ENCODE results near the gene CIC.

Gene CIC

DNA sequence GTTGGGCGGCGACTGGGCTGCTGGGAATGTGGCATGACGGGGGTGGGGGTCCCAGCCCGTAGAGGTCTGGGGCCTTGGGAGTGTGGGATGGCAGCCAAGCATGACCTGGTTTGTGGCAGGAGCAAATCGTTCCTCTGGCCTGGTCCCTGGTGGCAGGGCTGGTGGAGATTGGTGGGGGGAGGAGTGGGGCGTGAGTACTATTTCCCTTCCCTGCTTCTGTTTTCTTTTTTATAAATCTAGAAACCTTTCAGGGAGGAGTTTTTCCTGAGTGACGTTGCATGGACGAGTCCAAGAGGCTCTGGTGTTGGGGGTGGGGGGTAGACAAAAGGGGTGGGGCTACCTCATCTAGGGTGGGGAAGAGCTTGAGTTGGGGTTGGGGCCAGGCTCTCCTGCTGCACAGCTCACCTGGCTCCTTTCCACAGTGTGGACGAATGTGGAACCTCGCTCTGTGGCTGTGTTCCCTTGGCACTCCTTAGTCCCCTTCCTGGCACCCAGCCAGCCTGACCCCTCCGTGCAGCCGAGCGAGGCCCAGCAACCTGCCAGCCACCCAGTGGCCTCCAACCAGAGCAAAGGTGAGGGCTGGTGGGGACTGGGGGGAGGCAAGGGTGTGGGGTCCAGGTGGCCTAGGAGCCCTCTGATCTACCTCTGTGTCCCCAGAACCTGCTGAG lies 17.4 kb downstream of the CIC start:
- Histone ChIP-seq H3K9me3 (ENCODE audit: low read depth, low read length) (no peaks in the 10 kb centered on the region), H3K4me3 (peak overlapping the region; percentile 78), H3K9ac (ENCODE audit: insufficient read length) (no peak overlapping the region), H3K27ac (peak overlapping the region; percentile 59), H3K36me3 (ENCODE audit: insufficient read depth, low read length) (peaks cover 49% of the 10 kb centered on the region)
- TF ChIP-seq POLR2AphosphoS5 (IDR thresholded peaks at IDR 0.05; ENCODE audit: borderline replicate concordance, low read depth, low read length) (no peak), FOXP2 (optimal IDR thresholded peaks at IDR 0.05; ENCODE audit: control extremely low read depth, extremely low read length, insufficient read depth) (no peak), EZH2 (IDR thresholded peaks at IDR 0.05) (no peak)
- DNase-seq (ENCODE audit: low read depth, low spot score), result no peak

DNA sequence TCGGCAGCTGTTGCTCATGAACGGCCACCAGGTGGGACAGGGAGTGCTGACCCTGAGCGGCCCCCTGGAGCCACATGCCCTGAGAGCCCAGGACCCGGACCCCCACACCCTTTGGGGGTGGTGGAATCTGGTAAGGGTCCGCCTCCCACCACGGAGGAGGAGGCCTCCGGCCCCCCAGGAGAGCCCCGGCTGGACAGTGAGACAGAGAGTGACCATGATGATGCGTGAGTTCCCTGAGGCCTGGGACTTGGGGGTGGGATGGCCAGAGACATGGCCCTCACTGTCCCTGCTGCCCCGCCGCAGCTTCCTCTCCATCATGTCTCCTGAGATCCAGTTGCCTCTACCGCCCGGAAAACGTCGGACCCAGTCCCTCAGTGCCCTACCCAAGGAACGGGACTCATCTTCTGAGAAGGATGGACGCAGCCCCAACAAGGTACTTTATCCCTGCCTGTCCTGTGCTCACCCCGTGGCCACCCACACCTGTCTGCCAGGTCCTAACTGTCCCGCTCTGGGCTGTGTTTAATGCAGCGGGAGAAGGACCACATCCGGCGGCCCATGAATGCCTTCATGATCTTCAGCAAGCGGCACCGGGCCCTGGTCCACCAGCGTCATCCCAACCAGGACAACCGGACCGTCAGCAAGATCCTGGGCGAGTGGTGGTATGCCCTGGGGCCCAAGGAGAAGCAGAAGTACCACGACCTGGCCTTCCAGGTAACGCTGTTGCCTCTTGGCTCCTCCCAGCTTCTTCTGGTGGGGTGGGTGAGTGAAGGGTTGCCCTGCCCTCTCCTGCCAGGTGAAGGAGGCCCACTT lies 18.2 kb downstream of the CIC start:
- H3K9ac ChIP-seq (ENCODE audit: insufficient read length), result no peak overlapping the region
- H3K36me3 ChIP-seq (ENCODE audit: insufficient read depth, low read length), result peaks cover 56% of the 10 kb centered on the region
- TF ChIP-seq EZH2 (IDR thresholded peaks at IDR 0.05), result no peak
- TF ChIP-seq POLR2AphosphoS5 (IDR thresholded peaks at IDR 0.05; ENCODE audit: borderline replicate concordance, low read depth, low read length), result no peak
- TF ChIP-seq FOXP2 (optimal IDR thresholded peaks at IDR 0.05; ENCODE audit: control extremely low read depth, extremely low read length, insufficient read depth), result no peak
- no peaks in the 10 kb centered on the region for H3K9me3 ChIP-seq (ENCODE audit: low read depth, low read length)
- H3K27ac ChIP-seq, result no peak overlapping the region
- H3K4me3 ChIP-seq, result no peak overlapping the region
- DNase-seq (ENCODE audit: low read depth, low spot score), result no peak

DNA sequence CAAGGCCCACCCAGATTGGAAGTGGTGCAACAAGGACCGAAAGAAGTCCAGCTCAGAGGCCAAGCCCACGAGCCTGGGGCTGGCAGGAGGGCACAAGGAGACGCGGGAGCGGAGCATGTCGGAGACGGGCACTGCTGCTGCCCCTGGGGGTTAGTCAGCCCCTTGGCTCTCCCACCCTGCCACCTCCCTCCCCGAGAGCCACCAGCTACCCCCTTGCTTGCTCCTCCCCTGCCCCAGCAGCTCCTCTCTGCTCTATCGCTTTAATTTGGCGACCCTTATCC lies 18.7 kb downstream of the CIC start:
- TF ChIP-seq FOXP2 (optimal IDR thresholded peaks at IDR 0.05; ENCODE audit: control extremely low read depth, extremely low read length, insufficient read depth) (no peak), EZH2 (IDR thresholded peaks at IDR 0.05) (no peak), POLR2AphosphoS5 (IDR thresholded peaks at IDR 0.05; ENCODE audit: borderline replicate concordance, low read depth, low read length) (no peak)
- H3K27ac ChIP-seq, result no peak overlapping the region
- no peak for DNase-seq (ENCODE audit: low read depth, low spot score)
- no peaks in the 10 kb centered on the region for H3K9me3 ChIP-seq (ENCODE audit: low read depth, low read length)
- no peak overlapping the region for H3K9ac ChIP-seq (ENCODE audit: insufficient read length)
- H3K4me3 ChIP-seq, result no peak overlapping the region
- H3K36me3 ChIP-seq (ENCODE audit: insufficient read depth, low read length), result peaks cover 62% of the 10 kb centered on the region

DNA sequence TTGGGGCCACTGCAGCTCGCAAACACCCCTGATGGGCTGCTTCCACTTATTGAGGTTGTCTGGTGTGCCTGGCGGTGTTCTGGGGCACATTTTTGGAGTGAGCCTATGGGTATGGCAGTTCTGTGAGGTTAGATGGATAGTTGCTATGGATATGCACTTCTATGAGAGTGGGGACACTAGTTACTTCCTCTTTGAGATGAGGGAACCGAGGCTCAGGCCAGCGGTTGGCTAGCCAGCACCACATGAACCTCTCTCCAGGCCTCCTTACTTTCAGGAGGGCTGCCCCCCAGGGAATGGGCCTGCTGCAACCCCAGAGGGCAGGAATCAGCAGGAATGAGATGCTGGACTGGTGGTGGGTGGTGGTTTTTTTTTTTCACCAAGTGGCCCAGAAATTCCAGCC lies 19.3 kb downstream of the CIC start:
- Histone ChIP-seq H3K9ac (ENCODE audit: insufficient read length) (no peak overlapping the region), H3K4me3 (no peak overlapping the region), H3K27ac (no peak overlapping the region), H3K36me3 (ENCODE audit: insufficient read depth, low read length) (peaks cover 68% of the 10 kb centered on the region), H3K9me3 (ENCODE audit: low read depth, low read length) (no peaks in the 10 kb centered on the region)
- no peak for DNase-seq (ENCODE audit: low read depth, low spot score)
- TF ChIP-seq POLR2AphosphoS5 (IDR thresholded peaks at IDR 0.05; ENCODE audit: borderline replicate concordance, low read depth, low read length), result no peak
- no peak for TF ChIP-seq EZH2 (IDR thresholded peaks at IDR 0.05)
- TF ChIP-seq FOXP2 (optimal IDR thresholded peaks at IDR 0.05; ENCODE audit: control extremely low read depth, extremely low read length, insufficient read depth), result no peak

DNA sequence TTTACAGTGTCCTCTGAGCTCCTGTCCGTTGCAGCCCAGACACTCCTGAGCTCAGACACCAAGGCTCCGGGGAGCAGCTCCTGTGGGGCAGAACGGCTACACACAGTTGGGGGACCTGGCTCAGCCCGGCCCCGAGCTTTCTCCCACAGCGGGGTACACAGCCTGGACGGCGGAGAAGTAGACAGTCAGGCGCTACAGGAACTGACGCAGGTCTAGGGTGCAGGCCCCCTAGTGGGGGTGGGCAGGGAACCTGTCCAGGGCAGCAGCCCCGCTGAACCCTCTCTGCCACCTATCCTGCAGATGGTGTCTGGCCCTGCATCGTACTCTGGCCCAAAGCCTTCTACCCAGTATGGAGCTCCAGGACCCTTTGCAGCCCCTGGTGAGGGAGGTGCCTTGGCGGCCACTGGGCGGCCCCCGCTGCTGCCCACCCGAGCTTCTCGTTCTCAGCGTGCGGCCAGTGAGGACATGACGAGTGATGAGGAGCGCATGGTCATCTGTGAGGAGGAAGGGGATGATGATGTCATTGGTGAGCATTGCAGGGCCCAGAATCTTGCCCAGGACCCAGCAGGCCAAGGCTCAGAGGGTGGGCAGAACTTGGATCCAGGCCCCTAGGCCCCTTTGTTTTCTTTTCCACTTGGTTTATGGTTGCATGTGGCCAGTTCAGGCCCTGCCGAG lies 20.0 kb downstream of the CIC start:
- TF ChIP-seq POLR2AphosphoS5 (IDR thresholded peaks at IDR 0.05; ENCODE audit: borderline replicate concordance, low read depth, low read length), result no peak
- no peak for TF ChIP-seq EZH2 (IDR thresholded peaks at IDR 0.05)
- no peak for TF ChIP-seq FOXP2 (optimal IDR thresholded peaks at IDR 0.05; ENCODE audit: control extremely low read depth, extremely low read length, insufficient read depth)
- no peak for DNase-seq (ENCODE audit: low read depth, low spot score)
- Histone ChIP-seq H3K9me3 (ENCODE audit: low read depth, low read length) (no peaks in the 10 kb centered on the region), H3K4me3 (no peak overlapping the region), H3K36me3 (ENCODE audit: insufficient read depth, low read length) (peaks cover 74% of the 10 kb centered on the region), H3K9ac (ENCODE audit: insufficient read length) (no peak overlapping the region), H3K27ac (no peak overlapping the region)

DNA sequence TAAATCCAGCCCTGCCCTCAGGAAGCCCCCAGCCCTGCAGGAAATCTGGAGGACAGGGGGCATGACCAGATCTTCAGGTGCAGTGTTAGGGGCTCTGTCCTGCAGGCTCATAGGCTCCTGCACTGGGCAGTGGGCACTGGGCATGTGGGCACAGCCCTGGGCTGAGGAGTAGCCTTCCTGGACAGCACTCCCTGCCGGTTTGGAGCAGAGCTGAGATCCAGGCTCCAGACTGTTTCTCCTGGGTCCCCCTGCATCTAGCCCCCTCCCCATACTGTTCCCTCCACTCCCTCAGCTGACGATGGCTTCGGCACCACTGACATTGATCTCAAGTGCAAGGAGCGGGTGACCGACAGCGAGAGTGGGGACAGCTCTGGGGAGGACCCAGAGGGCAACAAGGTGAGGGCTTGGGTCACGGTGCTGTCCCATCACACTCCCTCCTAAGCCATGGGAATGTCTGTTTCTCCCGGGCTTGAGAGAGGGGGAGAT lies 20.5 kb downstream of the CIC start:
- H3K27ac ChIP-seq, result no peak overlapping the region
- TF ChIP-seq POLR2AphosphoS5 (IDR thresholded peaks at IDR 0.05; ENCODE audit: borderline replicate concordance, low read depth, low read length) (no peak), EZH2 (IDR thresholded peaks at IDR 0.05) (no peak), FOXP2 (optimal IDR thresholded peaks at IDR 0.05; ENCODE audit: control extremely low read depth, extremely low read length, insufficient read depth) (no peak)
- no peak for DNase-seq (ENCODE audit: low read depth, low spot score)
- peaks cover 80% of the 10 kb centered on the region for H3K36me3 ChIP-seq (ENCODE audit: insufficient read depth, low read length)
- no peak overlapping the region for H3K4me3 ChIP-seq
- H3K9ac ChIP-seq (ENCODE audit: insufficient read length), result no peak overlapping the region
- H3K9me3 ChIP-seq (ENCODE audit: low read depth, low read length), result no peaks in the 10 kb centered on the region

DNA sequence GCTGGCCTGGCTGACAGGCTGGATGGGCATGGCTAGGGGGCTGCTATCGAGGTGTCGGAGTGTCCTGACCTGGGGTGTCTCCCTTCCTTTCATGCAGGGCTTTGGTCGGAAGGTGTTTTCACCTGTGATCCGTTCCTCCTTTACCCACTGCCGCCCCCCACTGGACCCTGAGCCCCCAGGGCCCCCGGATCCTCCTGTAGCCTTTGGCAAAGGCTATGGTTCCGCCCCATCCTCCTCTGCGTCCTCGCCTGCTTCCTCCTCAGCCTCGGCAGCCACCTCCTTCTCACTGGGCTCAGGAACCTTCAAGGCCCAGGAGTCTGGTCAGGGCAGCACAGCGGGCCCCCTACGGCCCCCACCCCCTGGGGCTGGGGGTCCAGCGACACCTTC lies 21.1 kb downstream of the CIC start:
- Histone ChIP-seq H3K9ac (ENCODE audit: insufficient read length) (no peak overlapping the region), H3K4me3 (no peak overlapping the region), H3K9me3 (ENCODE audit: low read depth, low read length) (no peaks in the 10 kb centered on the region), H3K27ac (no peak overlapping the region), H3K36me3 (ENCODE audit: insufficient read depth, low read length) (peaks cover 82% of the 10 kb centered on the region)
- DNase-seq (ENCODE audit: low read depth, low spot score), result no peak
- TF ChIP-seq EZH2 (IDR thresholded peaks at IDR 0.05), result no peak
- no peak for TF ChIP-seq FOXP2 (optimal IDR thresholded peaks at IDR 0.05; ENCODE audit: control extremely low read depth, extremely low read length, insufficient read depth)
- TF ChIP-seq POLR2AphosphoS5 (IDR thresholded peaks at IDR 0.05; ENCODE audit: borderline replicate concordance, low read depth, low read length), result no peak
